Endometrial microvascular endothelial cells (primary cell): ENCODE results near the gene SLC9A7. TPM values are rescaled to one million over a fixed set of nuclear protein-coding genes. Genes with fewer than 3 reads are reported as not detected.

Experiments used
- in situ Hi-C: cut with HindIII; loops from 2 replicates; pipeline ENCODE4 v1.10.0; 2017; ENCODE audit warnings: low sequenced_read_pairs, low pct_unique_long_range_greater_than_20kb; ENCODE audit errors: inconsistent ontology term
- total RNA-seq: library from RNA; depleted of rRNA; stranded (reverse); fragments of >200 nt; gene quantifications from one replicate; pipeline ENCODE4 v1.2.3, GENCODE V29; 2015; ENCODE audit errors: inconsistent ontology term

Gene SLC9A7
- total RNA-seq, 1 donor from 2014 or later: 13.7 TPM

DNA sequence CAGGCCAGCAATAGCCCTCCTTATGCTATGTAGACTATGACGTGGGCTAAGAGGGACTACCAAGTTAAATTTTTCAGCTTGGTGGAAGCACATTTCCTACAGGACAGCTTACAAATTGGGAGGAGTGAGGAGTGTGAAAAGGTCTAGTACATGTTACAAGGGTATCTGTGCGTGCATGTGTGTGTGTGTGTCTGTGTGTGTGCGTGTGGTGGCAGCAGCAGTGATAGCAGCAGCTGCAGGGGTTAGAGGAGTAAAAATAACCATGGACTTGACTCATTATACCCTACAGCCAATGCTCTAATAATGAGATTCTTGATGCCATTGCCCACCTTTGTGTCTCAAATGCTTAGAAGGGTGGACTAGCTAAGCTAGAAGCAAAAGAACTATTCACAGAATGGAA is 88.6 kb downstream of the SLC9A7 start:
- in situ Hi-C loops: no loop called here

- in situ Hi-C loops: no loop called here
Observed at GRCh38 chrX:46666831-46667230, 92.1 kb downstream of the SLC9A7 start.

- in situ Hi-C loops: no loop called here
Observed at GRCh38 chrX:46665232-46666152, 93.4 kb downstream of the SLC9A7 start.

- in situ Hi-C loops: no loop called here
Observed at GRCh38 chrX:46662188-46662958, 96.5 kb downstream of the SLC9A7 start.

DNA sequence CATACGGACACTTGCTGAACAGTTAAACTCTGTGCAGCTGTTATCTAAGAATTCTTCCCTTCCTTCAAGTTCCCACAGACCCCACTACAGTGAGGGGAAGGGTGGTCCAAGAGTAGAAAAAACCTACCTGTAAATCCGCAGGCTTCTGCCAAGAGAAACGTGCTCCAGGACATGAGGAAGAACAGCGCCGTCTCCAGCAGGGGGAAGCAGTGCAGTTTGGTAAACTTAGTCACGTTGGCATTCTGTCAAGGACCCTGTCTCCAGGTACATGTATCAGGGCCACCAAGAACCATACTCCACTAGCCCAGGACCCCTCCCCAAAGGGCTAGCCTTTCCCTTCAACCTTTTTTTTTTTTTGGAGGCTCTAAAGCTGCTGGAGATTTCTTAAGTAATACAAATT is 105.4 kb downstream of the SLC9A7 start:
- in situ Hi-C loops: no loop called here

- in situ Hi-C loops: no loop called here
Observed at GRCh38 chrX:46649421-46650260, 109.3 kb downstream of the SLC9A7 start.

- in situ Hi-C loops: no loop called here
Observed at GRCh38 chrX:46648660-46649059, 110.3 kb downstream of the SLC9A7 start.

- in situ Hi-C loops: no loop called here
Observed at GRCh38 chrX:46647251-46647650, 111.7 kb downstream of the SLC9A7 start.

GRCh38 chrX:46645614-46646013 is 113.3 kb downstream of the SLC9A7 start:
- in situ Hi-C loops: no loop called here

DNA sequence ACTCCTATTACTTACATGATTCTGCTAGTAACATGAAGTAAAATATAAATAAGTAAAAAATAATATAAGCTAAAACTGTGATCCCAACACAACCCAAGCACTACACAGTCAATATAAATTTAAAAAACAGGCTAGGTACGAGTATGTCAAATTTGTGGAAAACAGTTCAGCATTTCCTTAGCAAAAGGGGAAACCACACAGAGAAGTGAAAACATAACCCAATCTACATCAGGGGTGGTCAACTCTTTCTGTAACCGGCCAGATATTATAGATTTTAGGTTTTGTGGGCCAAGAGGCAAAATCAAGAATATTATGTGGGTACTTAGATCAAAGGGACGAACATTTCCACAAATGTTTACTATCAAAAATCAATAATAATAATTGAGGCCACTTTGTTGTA is 115.3 kb downstream of the SLC9A7 start:
- in situ Hi-C loops: no loop called here

DNA sequence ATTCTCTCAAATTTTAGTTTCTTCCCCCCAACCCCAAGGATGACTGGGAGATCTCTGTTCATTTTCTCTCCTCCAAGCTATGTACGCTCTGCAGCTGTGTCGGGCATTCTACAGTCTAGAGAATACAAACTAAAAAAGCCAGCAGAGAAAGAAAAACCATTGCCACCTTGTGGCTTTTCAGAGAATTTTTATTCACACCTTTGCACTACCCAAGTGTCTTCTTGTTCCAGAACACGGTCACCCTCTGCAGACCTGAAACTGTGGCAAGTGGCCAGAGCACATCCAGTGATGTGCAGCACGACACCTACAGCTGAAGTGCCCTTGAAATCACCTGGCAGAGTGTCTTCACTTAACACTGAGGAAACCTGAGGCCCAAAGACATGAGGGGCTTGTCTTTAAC is 116.8 kb downstream of the SLC9A7 start:
- in situ Hi-C loops: no loop called here

GRCh38 chrX:46637938-46638337 is 121.0 kb downstream of the SLC9A7 start:
- in situ Hi-C loops: no loop called here

DNA sequence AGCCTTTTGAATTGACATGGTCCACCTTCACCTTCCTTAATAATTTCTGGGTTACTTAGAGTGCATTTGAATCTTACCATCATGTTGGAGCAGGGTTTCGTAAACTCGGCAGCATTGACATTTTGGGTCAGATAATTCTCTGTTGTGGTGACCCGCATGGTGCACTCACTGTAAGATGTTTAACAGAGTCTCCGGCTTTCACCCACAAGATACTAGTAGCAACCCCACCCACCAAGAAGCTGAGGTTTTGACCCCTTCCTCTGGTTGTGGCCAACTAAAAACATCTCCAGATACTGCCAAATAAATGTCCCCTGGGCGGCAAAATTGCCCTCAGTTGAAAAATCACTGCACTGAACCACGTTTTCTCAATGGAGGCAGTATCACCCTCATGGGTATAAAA is 122.7 kb downstream of the SLC9A7 start:
- in situ Hi-C loops: no loop called here

GRCh38 chrX:46635186-46635585 is 123.7 kb downstream of the SLC9A7 start:
- in situ Hi-C loops: no loop called here

GRCh38 chrX:46634577-46634976 is 124.3 kb downstream of the SLC9A7 start:
- in situ Hi-C loops: no loop called here

DNA sequence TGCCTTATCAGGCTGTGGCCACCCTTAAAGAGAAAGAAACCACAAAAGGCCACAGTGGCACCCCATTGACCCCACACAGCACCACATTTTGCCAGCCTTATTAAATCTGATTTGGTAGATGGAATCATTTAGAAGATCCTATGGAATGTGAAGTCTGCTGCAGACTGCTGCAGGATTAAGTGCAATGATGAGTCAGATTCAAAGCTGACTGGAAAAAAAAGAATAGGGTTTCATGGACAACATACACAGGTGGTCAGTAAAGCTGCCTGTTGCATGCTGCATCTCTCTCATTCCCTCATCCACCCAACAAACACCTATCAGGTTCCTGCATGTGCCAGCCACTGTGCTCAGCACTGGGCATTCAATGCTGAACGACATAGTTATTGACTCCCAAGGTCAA is 128.8 kb downstream of the SLC9A7 start:
- in situ Hi-C loops: no loop called here

DNA sequence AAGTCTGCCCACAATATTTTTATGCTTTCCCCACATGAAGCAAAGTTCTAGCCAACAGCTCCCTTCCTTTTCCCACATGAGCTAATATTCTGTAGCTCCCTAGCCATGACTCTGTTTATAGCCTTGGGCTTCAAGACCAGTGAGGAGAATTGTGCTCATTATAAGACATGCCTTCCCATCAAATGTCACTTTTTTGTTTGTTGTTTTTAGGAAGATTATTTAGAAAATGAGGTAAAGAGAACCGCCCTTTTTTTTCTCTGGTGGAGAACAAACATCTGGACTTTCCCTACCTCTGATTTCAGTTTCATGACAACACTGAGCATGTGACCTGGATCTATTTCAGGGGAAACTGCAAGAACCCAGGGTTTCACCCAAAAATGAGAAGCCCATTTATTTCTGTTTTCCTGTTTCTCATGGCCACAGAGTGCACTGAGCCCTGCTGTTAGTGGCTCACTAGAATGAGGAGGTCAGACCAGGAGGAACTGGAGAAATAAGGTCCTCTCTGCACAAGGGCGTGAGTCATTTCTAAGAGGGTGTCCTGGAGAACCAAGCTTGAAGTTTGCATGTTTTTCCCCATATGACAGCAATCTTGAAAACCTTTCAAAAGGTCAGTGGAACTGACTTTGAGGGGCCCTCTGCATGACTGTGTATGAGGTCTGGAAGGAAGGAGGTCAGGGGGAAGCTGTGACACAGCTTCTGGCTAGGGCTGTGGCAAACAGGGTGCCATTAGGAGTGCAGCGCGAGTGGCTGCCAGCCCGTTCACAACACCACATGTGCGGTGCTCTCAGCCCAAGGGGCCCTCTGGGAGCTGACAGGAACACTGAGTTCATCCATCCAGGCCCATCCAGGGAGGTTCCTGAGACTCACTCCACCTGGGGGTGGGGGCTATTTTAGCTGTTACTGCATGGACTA is 130.2 kb downstream of the SLC9A7 start:
- in situ Hi-C loops: no loop called here

GRCh38 chrX:46627711-46628419 is 131.1 kb downstream of the SLC9A7 start:
- in situ Hi-C loops: no loop called here
